Bronchial epithelial cell (primary cell): ENCODE measurements around the gene NF2. TPM values are rescaled to one million over a fixed set of nuclear protein-coding genes. Genes with fewer than 3 reads are reported as not detected.
"Not testable (repeated sequence)": the region's sequence is repeated elsewhere in the genome, so short reads cannot be mapped to it uniquely, and the experiment has no call there.

Source experiments
- DNase-seq: peaks from one replicate; pipeline ENCODE4 v3.0.0-alpha.2; 2010; ENCODE audit warnings: low read depth
- FAIRE-seq: peaks from 2 replicates; lab custom pipeline; 2011; peaks lifted over from hg19 to GRCh38; lab: Jason Lieb, UNC
- H3K27me3 ChIP-seq: 2 replicates; pipeline ENCODE4 v1.5.1; 2011; ENCODE audit warnings: low read length; ENCODE audit not compliant: control insufficient read depth, insufficient read depth
- H3K36me3 ChIP-seq: 2 replicates; pipeline ENCODE4 v1.5.1; 2011; ENCODE audit warnings: low read length; ENCODE audit not compliant: control insufficient read depth, insufficient read depth
- H3K4me3 ChIP-seq: 2 replicates; pipeline ENCODE4 v1.5.1; 2011; ENCODE audit warnings: mild to moderate bottlenecking, low read depth, low read length, control low read depth
- CTCF ChIP-seq: IDR thresholded peaks from 2 replicates; pipeline ENCODE4 v1.5.1; 2011; ENCODE audit warnings: mild to moderate bottlenecking, moderate library complexity, low read length, control low read depth, inconsistent platforms; ENCODE audit not compliant: insufficient read depth, severe bottlenecking
- total RNA-seq: library from RNA; depleted of rRNA; stranded (reverse); fragments of >200 nt; gene quantifications from 2 replicates; pipeline ENCODE4 v1.2.1, GENCODE V29; 2014

The NF2 gene
- total RNA-seq, result 23.6 and 28.4 TPM in 2 replicates

- peak; percentile 95 for FAIRE-seq
These were observed at the start of gene NF2 for GRCh38 chr22:29603358-29604075. Gene NF2, plus strand, starts transcription at chr22:29603633. Its CDS starts 366 bp downstream, at chr22:29603999.

GRCh38 chr22:29555065-29555644 is 48.3 kb upstream of the NF2 start:
- Histone ChIP-seq H3K36me3 (peaks cover 14% of the 10 kb centered on the region), H3K4me3 (no peak overlapping the region), H3K27me3 (no peaks in the 10 kb centered on the region)
- TF ChIP-seq CTCF, result no peak
- no peak for FAIRE-seq
- DNase-seq, result no peak

More at GRCh38 chr22:29603358-29604075, at the start of gene NF2:
- Histone ChIP-seq H3K4me3 (peak within 1 kb of the TSS; percentile 82), H3K27me3 (no peaks in the 10 kb centered on the region), H3K36me3 (no peaks in the 10 kb centered on the region)
- TF ChIP-seq CTCF, result no peak
- DNase-seq, result peak; percentile 99

- DNase-seq (no peak), FAIRE-seq (no peak)
- Histone ChIP-seq H3K4me3 (no peak overlapping the region), H3K36me3 (peaks cover 27% of the 10 kb centered on the region), H3K27me3 (no peaks in the 10 kb centered on the region)
- TF ChIP-seq CTCF, result no peak
These were observed 44.4 kb upstream of the NF2 start for GRCh38 chr22:29559030-29559429.

GRCh38 chr22:29559853-29560252 is 43.6 kb upstream of the NF2 start:
- no peak for TF ChIP-seq CTCF
- no peak overlapping the region for H3K4me3 ChIP-seq

GRCh38 chr22:29563652-29564460 is 39.6 kb upstream of the NF2 start:
- FAIRE-seq, result peak; percentile 70
- peaks cover 20% of the 10 kb centered on the region for H3K36me3 ChIP-seq
- no peaks in the 10 kb centered on the region for H3K27me3 ChIP-seq
- H3K4me3 ChIP-seq, result no peak overlapping the region
- TF ChIP-seq CTCF, result no peak
- DNase-seq, result no peak

More at GRCh38 chr22:29559853-29560252, 43.6 kb upstream of the NF2 start:
- no peak for DNase-seq
- Histone ChIP-seq H3K36me3 (peaks cover 27% of the 10 kb centered on the region), H3K27me3 (no peaks in the 10 kb centered on the region)
- FAIRE-seq, result no peak

- H3K27me3 ChIP-seq, DNase-seq, FAIRE-seq, H3K4me3 ChIP-seq, H3K36me3 ChIP-seq: not testable (repeated sequence)
These were observed 36.9 kb upstream of the NF2 start for GRCh38 chr22:29566513-29566912.
